Measurements from ENCODE around the gene MBD4. TPM values are rescaled to one million over a fixed set of nuclear protein-coding genes. Genes with fewer than 3 reads are reported as not detected.
A peak's percentile ranks its signal among the peaks of the same experiment; 100 is the strongest.

MBD4 gene
- polyA plus RNA-seq, 1 donor (not counting 4 experiments of a cell fraction or from before 2014, with no cell fraction given): 35.0 TPM

GRCh38 chr3:129461022-129461421, 21.3 kb upstream of the MBD4 start:
- no peak overlapping the region for H2AFZ ChIP-seq (ENCODE audit: control insufficient read depth, low read length)
- no peaks in the 10 kb centered on the region for H3K9me3 ChIP-seq (ENCODE audit: control insufficient read depth, low read depth, low read length)
- H3K4me3 ChIP-seq (ENCODE audit: control insufficient read depth in 2 of 3, extremely low read depth in 1 of 3, insufficient read depth in 2 of 3, low read depth in 1 of 3, low read length in 3 of 3): no peak overlapping the region
- H3K9me1 ChIP-seq (ENCODE audit: control insufficient read depth, extremely low read depth, insufficient read depth, low read length): no peaks in the 10 kb centered on the region
- H3K4me1 ChIP-seq (ENCODE audit: control insufficient read depth, extremely low read depth, insufficient read depth, low read length): no peaks in the 10 kb centered on the region
- no peak for DNase-seq (ENCODE audit: low read depth, low spot score)
- H3K36me3 ChIP-seq (ENCODE audit: control insufficient read depth in 2 of 2, extremely low read depth in 1 of 2, insufficient read depth in 2 of 2, low read length in 2 of 2): peaks cover 0 to 3% of the 10 kb centered on the region in 2 experiments
- no peaks in the 10 kb centered on the region for H4K20me1 ChIP-seq (ENCODE audit: control insufficient read depth, extremely low read depth, insufficient read depth, low read length)
- dilution Hi-C loops (cut with MboI; ENCODE audit: extremely low pct_ligation_motif_present, low sequenced_read_pairs): no loop called here
- FAIRE-seq: peak; percentile 53
- H3K79me2 ChIP-seq (ENCODE audit: control insufficient read depth, insufficient read depth, low read length): no peaks in the 10 kb centered on the region
- no peak overlapping the region for H3K27ac ChIP-seq (ENCODE audit: control insufficient read depth, insufficient read depth, low read length)
- no peaks in the 10 kb centered on the region for H3K27me3 ChIP-seq (ENCODE audit: control insufficient read depth, extremely low read depth, insufficient read depth, low read length)
- H3K4me2 ChIP-seq (ENCODE audit: control insufficient read depth, extremely low read depth, insufficient read depth, low read depth, low read length): no peak overlapping the region
- TF ChIP-seq EZH2 (IDR thresholded peaks at IDR 0.05; ENCODE audit: low read length) (no peak), CTCF (optimal IDR thresholded peaks at IDR 0.05 in 1 of 3, IDR thresholded peaks at IDR 0.05 in 1 of 3, conservative IDR thresholded peaks at IDR 0.05 in 1 of 3; ENCODE audit: extremely low read depth in 1 of 3, insufficient read depth in 2 of 3, low read length in 3 of 3) (no peak)
- no peak overlapping the region for H3K9ac ChIP-seq (ENCODE audit: control insufficient read depth, extremely low read depth, insufficient read depth, low read length)

GRCh38 chr3:129460572-129460971, 20.8 kb upstream of the MBD4 start:
- Histone ChIP-seq H3K27ac (ENCODE audit: control insufficient read depth, insufficient read depth, low read length) (no peak overlapping the region), H3K4me2 (ENCODE audit: control insufficient read depth, extremely low read depth, insufficient read depth, low read depth, low read length) (no peak overlapping the region)

More at GRCh38 chr3:129460572-129460971, 20.8 kb upstream of the MBD4 start:
- Histone ChIP-seq H3K9ac (ENCODE audit: control insufficient read depth, extremely low read depth, insufficient read depth, low read length) (no peak overlapping the region), H3K79me2 (ENCODE audit: control insufficient read depth, insufficient read depth, low read length) (no peaks in the 10 kb centered on the region), H3K27me3 (ENCODE audit: control insufficient read depth, extremely low read depth, insufficient read depth, low read length) (no peaks in the 10 kb centered on the region), H4K20me1 (ENCODE audit: control insufficient read depth, extremely low read depth, insufficient read depth, low read length) (no peaks in the 10 kb centered on the region), H3K9me3 (ENCODE audit: control insufficient read depth, low read depth, low read length) (no peaks in the 10 kb centered on the region), H3K4me1 (ENCODE audit: control insufficient read depth, extremely low read depth, insufficient read depth, low read length) (no peaks in the 10 kb centered on the region), H3K36me3 (ENCODE audit: control insufficient read depth in 2 of 2, extremely low read depth in 1 of 2, insufficient read depth in 2 of 2, low read length in 2 of 2) (peaks cover 0 to 3% of the 10 kb centered on the region in 2 experiments), H3K9me1 (ENCODE audit: control insufficient read depth, extremely low read depth, insufficient read depth, low read length) (no peaks in the 10 kb centered on the region), H2AFZ (ENCODE audit: control insufficient read depth, low read length) (no peak overlapping the region), H3K4me3 (ENCODE audit: control insufficient read depth in 2 of 3, extremely low read depth in 1 of 3, insufficient read depth in 2 of 3, low read depth in 1 of 3, low read length in 3 of 3) (no peak overlapping the region)
- FAIRE-seq (no peak), DNase-seq (ENCODE audit: low read depth, low spot score) (no peak)
- dilution Hi-C loops (cut with MboI; ENCODE audit: extremely low pct_ligation_motif_present, low sequenced_read_pairs): no loop called here
- TF ChIP-seq CTCF (optimal IDR thresholded peaks at IDR 0.05 in 1 of 3, IDR thresholded peaks at IDR 0.05 in 1 of 3, conservative IDR thresholded peaks at IDR 0.05 in 1 of 3; ENCODE audit: extremely low read depth in 1 of 3, insufficient read depth in 2 of 3, low read length in 3 of 3) (no peak), EZH2 (IDR thresholded peaks at IDR 0.05; ENCODE audit: low read length) (no peak)
